K562 (cell line): ENCODE measurements around the gene UBLCP1. TPM values are rescaled to one million over a fixed set of nuclear protein-coding genes. Genes with fewer than 3 reads are reported as not detected.

Experiments
- ATAC-seq: fragments of 200-7000 bp; cut with Tn5 transposase; 3 replicates; pipeline ENCODE4 v1.9.1; 2020; ENCODE audit warnings: moderate library complexity
- BruUV-seq: library from RNA; stranded (reverse); fragments of 400-500 nt; replicated peaks from 2 replicates; lab custom pipeline; 2021; lab: Mats Ljungman, UMichigan
- CTCF ChIA-PET: fragments of 300-600 bp; formaldehyde crosslinking; extraction: SDS; loops from one replicate; lab custom pipeline; 2021; ENCODE audit warnings: low intra/inter-chr PET ratio; lab: Yijun Ruan, JAX
- POLR2A ChIA-PET: fragments of 300-600, 350-650 bp; sonication (Branson Sonifier 250); formaldehyde crosslinking; extraction: SDS; loops from one replicate; lab custom pipeline; 2021; ENCODE audit warnings: antibody characterized with exemption, inconsistent platforms; lab: Yijun Ruan, JAX
- DNase-seq, 4 experiments: peaks; one replicate each; pipeline versions ENCODE4 v3.0.0 to v3.0.0-alpha.2; 2011 to 2018; ENCODE audit warnings: low spot score in 3 of 4, mixed read lengths in 3 of 4; ENCODE audit errors: extremely low read depth in 1 of 4
- FAIRE-seq: peaks from 2 replicates; lab custom pipeline; 2011; peaks lifted over from hg19 to GRCh38; lab: Jason Lieb, UNC
- H2AFZ ChIP-seq: 2 replicates; pipeline ENCODE4 v1.6.0; 2011; ENCODE audit warnings: low read depth, low read length, control low read depth, inconsistent platforms
- H3K27ac ChIP-seq: fragments of 200-600 bp; 3 replicates; pipeline ENCODE4 v1.8.0; 2011; ENCODE audit warnings: low read depth, mild to moderate bottlenecking, control low read depth, inconsistent platforms, low read length, moderate library complexity, mixed read lengths; ENCODE audit errors: extremely low read depth
- H3K27me3 ChIP-seq, 2 experiments: fragments of 300-600 bp in 1 of 2; 2 replicates in 1 of 2; 3 replicates in 1 of 2; pipeline versions ENCODE4 v1.6.0 to v1.8.0; 2011; ENCODE audit warnings: inconsistent platforms in 2 of 2, low read length in 2 of 2, mild to moderate bottlenecking in 1 of 2, mixed read lengths in 1 of 2, moderate library complexity in 1 of 2; ENCODE audit not compliant: control insufficient read depth in 2 of 2, insufficient read depth in 2 of 2
- H3K36me3 ChIP-seq: fragments of 300-600 bp; 3 replicates; pipeline ENCODE4 v1.8.0; 2011; ENCODE audit warnings: mild to moderate bottlenecking, low read length, inconsistent platforms; ENCODE audit not compliant: control insufficient read depth, insufficient read depth
- H3K4me1 ChIP-seq, 2 experiments: fragments of 200-600 bp in 1 of 2; replicated peaks in 1 of 2; 2 replicates in 1 of 2; 3 replicates in 1 of 2; pipeline versions ENCODE4 v1.5.1 to v1.8.0; 2011; ENCODE audit warnings: inconsistent platforms in 2 of 2, low read length in 2 of 2, mild to moderate bottlenecking in 1 of 2, mixed read lengths in 1 of 2, moderate library complexity in 1 of 2; ENCODE audit not compliant: control insufficient read depth in 2 of 2, insufficient read depth in 2 of 2
- H3K4me2 ChIP-seq: 2 replicates; pipeline ENCODE4 v1.6.1; 2011; ENCODE audit warnings: low read length, control low read depth, inconsistent platforms, mixed read lengths; ENCODE audit not compliant: insufficient read depth
- H3K4me3 ChIP-seq: fragments of 200-600 bp; sonication (generic), shearing (Covaris generic); 2 replicates; pipeline ENCODE4 v1.5.1; 2016; ENCODE audit warnings: control low read depth, inconsistent platforms
- H3K79me2 ChIP-seq: fragments of 200-600 bp; 3 replicates; pipeline ENCODE4 v1.8.0; 2011; ENCODE audit warnings: low read length, inconsistent platforms; ENCODE audit not compliant: control insufficient read depth, insufficient read depth
- H3K9ac ChIP-seq, 2 experiments: 2 replicates each; pipeline versions ENCODE4 v1.6.0 to v1.6.1; 2011; ENCODE audit warnings: low read depth in 2 of 2, low read length in 2 of 2, control low read depth in 1 of 2, inconsistent platforms in 1 of 2, mild to moderate bottlenecking in 1 of 2, mixed read lengths in 1 of 2; ENCODE audit not compliant: insufficient read depth in 1 of 2
- H3K9me1 ChIP-seq: one replicate; pipeline ENCODE4 v1.6.0; 2011; ENCODE audit warnings: inconsistent platforms, mild to moderate bottlenecking, low read length, moderate library complexity; ENCODE audit not compliant: control insufficient read depth, insufficient read depth
- H3K9me3 ChIP-seq: replicated peaks from 2 replicates; pipeline ENCODE4 v1.5.1; 2011; ENCODE audit warnings: low read depth, low read length, inconsistent platforms; ENCODE audit not compliant: control insufficient read depth, insufficient read depth
- H4K20me1 ChIP-seq: replicated peaks from 2 replicates; pipeline ENCODE4 v1.6.1; 2011; ENCODE audit warnings: low read length, inconsistent platforms, mixed read lengths; ENCODE audit not compliant: control insufficient read depth, insufficient read depth
- SMAD3 ChIP-seq: fragments of 450-650 bp; formaldehyde crosslinking; conservative IDR thresholded peaks from 2 replicates; pipeline ENCODE4 v1.4.0; 2020; ENCODE audit warnings: mild to moderate bottlenecking
- USF1 ChIP-seq: sonication (generic); formaldehyde crosslinking; IDR thresholded peaks from 2 replicates; pipeline ENCODE4 v1.9.0; 2022; ENCODE audit warnings: mild to moderate bottlenecking, missing genetic modification reagents
- ZNF217 ChIP-seq: sonication (generic); formaldehyde crosslinking; IDR thresholded peaks from 2 replicates; pipeline ENCODE4 v1.8.0; 2022; ENCODE audit warnings: mild to moderate bottlenecking, missing genetic modification reagents
- WGBS: fragments of 100-300 bp; shearing (Covaris generic); methylation state at CpG from one replicate; pipeline ENCODE4 v1.1.6; 2016; ENCODE audit warnings: low coverage, mixed read lengths; ENCODE audit not compliant: insufficient coverage; ENCODE audit errors: missing lambda C conversion rate; 5-methylcytosine and 5-hydroxymethylcytosine counted together
- in situ Hi-C: fragments of 300-500 bp; cut with MboI; formaldehyde crosslinking; loops from 4 replicates; pipeline ENCODE4 v1.15.0; 2018; ENCODE audit warnings: inconsistent platforms, mixed read lengths
- intact Hi-C: fragments of 100-400 bp; cut with micrococcal nuclease; formaldehyde crosslinking; loops from 2 replicates; pipeline ENCODE4 v1.14.2; 2022
- polyA plus RNA-seq, 8 experiments: library from polyadenylated mRNA; depleted of rRNA in 4 of 8; stranded (reverse) in 5 of 8; unstranded in 3 of 8; fragments of >200 nt; fragmentation: Nextera tagmentation in 2 of 8; fragmentation: Illumina TruSeq in 1 of 8; extraction: Ambion mirVana in 2 of 8; extraction: Trizol in 1 of 8; gene quantifications; 2 replicates each; pipeline versions ENCODE4 v1.2.1 to v1.2.3, GENCODE V29; 2011 to 2014; ENCODE audit warnings: inconsistent platforms in 1 of 8, missing spikeins in 1 of 8
- total RNA-seq, 7 experiments: library from RNA; depleted of rRNA in 6 of 7; stranded (reverse); fragments of >200 nt in 6 of 7; fragmentation: Illumina TruSeq in 2 of 7; extraction: Trizol in 2 of 7; gene quantifications; 2 replicates each; pipeline versions ENCODE4 v1.2.1 to v1.2.3, GENCODE V29; 2011 to 2021; ENCODE audit warnings: low replicate concordance in 1 of 7
- TF ChIP-seq, protein P1 (sequence below): sonication (generic); formaldehyde crosslinking; IDR thresholded peaks from 2 replicates; pipeline ENCODE4 v1.8.1; 2023; ENCODE audit warnings: mild to moderate bottlenecking, missing genetic modification reagents

The UBLCP1 gene
- total and polyA plus RNA-seq, 9 of the 15 experiments (the other 6 are each of a cell fraction or from before 2014, with no cell fraction given): 18.8 to 39.8 (median 30.2) TPM

DNA sequence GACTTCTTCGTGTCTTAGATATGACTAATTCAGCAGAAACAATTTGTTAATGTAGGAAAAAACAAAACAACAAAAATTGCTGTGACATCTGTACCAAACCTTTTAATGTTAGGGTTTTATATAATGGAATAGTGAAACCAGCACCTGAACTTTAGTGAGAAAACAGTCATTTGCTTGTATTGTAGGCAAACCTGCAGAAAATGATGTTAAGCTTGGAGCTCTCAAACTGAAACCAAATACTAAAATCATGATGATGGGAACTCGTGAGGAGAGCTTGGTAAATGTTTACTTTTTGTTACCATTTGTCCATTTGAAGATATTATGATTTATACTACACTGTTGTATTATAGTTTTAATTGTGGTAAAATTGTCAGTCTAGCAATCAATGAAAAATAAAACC lies 6.6 kb downstream of the UBLCP1 start:
- H3K4me3 ChIP-seq: no peak overlapping the region
- H3K79me2 ChIP-seq: peaks cover 9% of the 10 kb centered on the region; the same call in 2 of the 3 replicates
- H3K9me3 ChIP-seq: no peaks in the 10 kb centered on the region
- ChIA-PET POLR2A (no interaction called here), CTCF (no interaction called here)
- H3K4me2 ChIP-seq: no peak overlapping the region
- no peaks in the 10 kb centered on the region for H3K4me1 ChIP-seq
- intact Hi-C loops (no loop called here), in situ Hi-C loops (no loop called here)
- no peak overlapping the region for H2AFZ ChIP-seq
- H3K27ac ChIP-seq: no peak overlapping the region
- H3K9ac ChIP-seq: no peak overlapping the region
- DNase-seq (no peak), FAIRE-seq (no peak), ATAC-seq (no peak)
- no peaks in the 10 kb centered on the region for H3K27me3 ChIP-seq
- WGBS: 73% methylated on average over 2 of the region's 2 CpGs
- no TSS peak for BruUV-seq
- H4K20me1 ChIP-seq: no peaks in the 10 kb centered on the region
- peaks cover 64% of the 10 kb centered on the region for H3K36me3 ChIP-seq
- H3K9me1 ChIP-seq: no peaks in the 10 kb centered on the region
- TF ChIP-seq SMAD3 (CRISPR knock-in tag) (no peak), ZNF217 (CRISPR knock-in tag) (no peak), USF1 (CRISPR knock-in tag) (no peak)
- TF ChIP-seq, protein P1, sequence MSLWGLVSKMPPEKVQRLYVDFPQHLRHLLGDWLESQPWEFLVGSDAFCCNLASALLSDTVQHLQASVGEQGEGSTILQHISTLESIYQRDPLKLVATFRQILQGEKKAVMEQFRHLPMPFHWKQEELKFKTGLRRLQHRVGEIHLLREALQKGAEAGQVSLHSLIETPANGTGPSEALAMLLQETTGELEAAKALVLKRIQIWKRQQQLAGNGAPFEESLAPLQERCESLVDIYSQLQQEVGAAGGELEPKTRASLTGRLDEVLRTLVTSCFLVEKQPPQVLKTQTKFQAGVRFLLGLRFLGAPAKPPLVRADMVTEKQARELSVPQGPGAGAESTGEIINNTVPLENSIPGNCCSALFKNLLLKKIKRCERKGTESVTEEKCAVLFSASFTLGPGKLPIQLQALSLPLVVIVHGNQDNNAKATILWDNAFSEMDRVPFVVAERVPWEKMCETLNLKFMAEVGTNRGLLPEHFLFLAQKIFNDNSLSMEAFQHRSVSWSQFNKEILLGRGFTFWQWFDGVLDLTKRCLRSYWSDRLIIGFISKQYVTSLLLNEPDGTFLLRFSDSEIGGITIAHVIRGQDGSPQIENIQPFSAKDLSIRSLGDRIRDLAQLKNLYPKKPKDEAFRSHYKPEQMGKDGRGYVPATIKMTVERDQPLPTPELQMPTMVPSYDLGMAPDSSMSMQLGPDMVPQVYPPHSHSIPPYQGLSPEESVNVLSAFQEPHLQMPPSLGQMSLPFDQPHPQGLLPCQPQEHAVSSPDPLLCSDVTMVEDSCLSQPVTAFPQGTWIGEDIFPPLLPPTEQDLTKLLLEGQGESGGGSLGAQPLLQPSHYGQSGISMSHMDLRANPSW: no peak
